SK-N-MC (cell line): Measurements from ENCODE around the gene CMSS1.

Source experiments
- EZH2 ChIP-seq: fragments of 200-600 bp; sonication (generic); IDR thresholded peaks from one replicate; pipeline ENCODE4 v1.6.1; 2017; ENCODE audit warnings: antibody characterized with exemption
- FOXP2 ChIP-seq: optimal IDR thresholded peaks from 2 replicates; pipeline ENCODE3; 2011; ENCODE audit warnings: mild to moderate bottlenecking, moderate library complexity; ENCODE audit not compliant: insufficient read depth; ENCODE audit errors: extremely low read length, control extremely low read depth
- POLR2AphosphoS5 ChIP-seq: IDR thresholded peaks from 2 replicates; pipeline ENCODE4 v1.6.1; 2012; ENCODE audit warnings: mild to moderate bottlenecking, low read depth, low read length, borderline replicate concordance

DNA sequence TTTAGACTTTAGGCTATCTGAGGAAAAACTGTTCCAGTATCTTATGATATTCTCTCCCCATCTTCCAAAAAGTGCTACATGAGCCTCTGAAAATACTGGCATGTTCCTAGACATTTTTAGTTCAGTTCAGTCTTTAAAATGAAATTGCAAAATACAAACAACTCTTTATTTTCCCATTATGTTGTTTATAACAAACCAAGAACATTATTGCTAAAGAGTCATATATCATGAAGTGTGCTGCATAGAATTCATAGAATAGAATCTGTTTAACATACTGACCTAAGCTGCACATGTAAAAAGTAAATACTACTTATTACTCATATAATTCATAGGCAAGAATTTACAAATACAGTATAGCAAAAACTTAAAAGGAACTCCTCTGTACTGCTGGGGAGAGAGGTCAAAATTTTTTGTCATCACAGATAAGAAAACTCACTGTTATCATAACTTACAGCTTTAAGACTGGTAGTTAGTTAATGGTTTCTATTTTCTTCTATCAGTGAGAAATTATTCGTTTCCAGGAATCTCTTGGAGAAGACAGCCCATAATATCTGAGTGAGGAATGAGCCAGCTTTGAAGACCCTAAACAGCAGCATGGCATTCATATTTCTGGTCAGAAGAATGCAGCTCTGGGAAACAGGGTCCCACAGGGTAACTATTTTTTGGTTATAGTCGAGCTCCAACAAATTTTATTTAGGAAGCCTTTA lies 264.5 kb downstream of the CMSS1 start:
- TF ChIP-seq EZH2 (no peak), FOXP2 (no peak), POLR2AphosphoS5 (no peak)
